Fibroblast of lung (primary cell): ENCODE measurements around the gene HDAC8. TPM values are rescaled to one million over a fixed set of nuclear protein-coding genes. Genes with fewer than 3 reads are reported as not detected.

Source experiments
- DNase-seq, 2 donors: peaks; one replicate each; pipeline versions ENCODE4 v3.0.0 to v3.0.0-alpha.2; 2010; ENCODE audit warnings: low read depth in 2 of 2
- H2AFZ ChIP-seq: 2 replicates; pipeline ENCODE4 v1.5.1; 2012; ENCODE audit warnings: low read length, control low read depth, inconsistent platforms
- H3K27ac ChIP-seq: 2 replicates; pipeline ENCODE4 v1.5.1; 2011; ENCODE audit warnings: low read length, control low read depth; ENCODE audit not compliant: insufficient read depth
- H3K27me3 ChIP-seq: 2 replicates; pipeline ENCODE4 v1.5.1; 2011; ENCODE audit warnings: mild to moderate bottlenecking, low read length; ENCODE audit not compliant: control insufficient read depth, insufficient read depth
- H3K36me3 ChIP-seq: 2 replicates; pipeline ENCODE4 v1.5.1; 2011; ENCODE audit warnings: low read length; ENCODE audit not compliant: control insufficient read depth, insufficient read depth
- H3K4me1 ChIP-seq: 2 replicates; pipeline ENCODE4 v1.5.1; 2011; ENCODE audit warnings: low read length; ENCODE audit not compliant: control insufficient read depth, insufficient read depth; ENCODE audit errors: extremely low read depth
- H3K4me2 ChIP-seq: 2 replicates; pipeline ENCODE4 v1.5.1; 2011; ENCODE audit warnings: low read length, control low read depth; ENCODE audit not compliant: insufficient read depth; ENCODE audit errors: extremely low read depth
- H3K4me3 ChIP-seq, 4 experiments: fragments of 200-600 bp in 1 of 4; sonication (generic) in 1 of 4; replicated peaks in 1 of 4; 2 replicates each; pipeline ENCODE4 v1.5.1; 2011 to 2016; ENCODE audit warnings: low read length in 4 of 4, low read depth in 3 of 4, mild to moderate bottlenecking in 3 of 4, control low read depth in 2 of 4, inconsistent platforms in 1 of 4, mixed read lengths in 1 of 4; ENCODE audit not compliant: insufficient read depth in 1 of 4; ENCODE audit errors: control extremely low read depth in 1 of 4
- H3K79me2 ChIP-seq: 2 replicates; pipeline ENCODE4 v1.5.1; 2012; ENCODE audit warnings: mild to moderate bottlenecking, low read length, inconsistent platforms; ENCODE audit not compliant: control insufficient read depth, insufficient read depth
- H3K9ac ChIP-seq: 2 replicates; pipeline ENCODE4 v1.5.1; 2011; ENCODE audit warnings: mild to moderate bottlenecking, low read length, control low read depth; ENCODE audit not compliant: insufficient read depth
- H3K9me3 ChIP-seq: 2 replicates; pipeline ENCODE4 v1.5.1; 2012; ENCODE audit warnings: low read depth, low read length; ENCODE audit not compliant: control insufficient read depth, insufficient read depth
- H4K20me1 ChIP-seq: 2 replicates; pipeline ENCODE4 v1.5.1; 2011; ENCODE audit warnings: low read length; ENCODE audit not compliant: control insufficient read depth, insufficient read depth; ENCODE audit errors: extremely low read depth
- EZH2 ChIP-seq: IDR thresholded peaks from 2 replicates; pipeline ENCODE4 v1.5.1; 2012; ENCODE audit warnings: low read length, control low read depth, mild to moderate bottlenecking; ENCODE audit errors: missing control alignments
- polyA plus RNA-seq, 2 donors: library from polyadenylated mRNA; depleted of rRNA in 1 of 2; stranded (reverse) in 1 of 2; unstranded in 1 of 2; fragments of >200 nt; gene quantifications; 2 replicates each; pipeline ENCODE4 v1.2.1, GENCODE V29; 2011 to 2012; ENCODE audit warnings: missing spikeins in 1 of 2
- total RNA-seq: library from RNA; depleted of rRNA; stranded (reverse); fragments of >200 nt; gene quantifications from 2 replicates; pipeline ENCODE4 v1.2.1, GENCODE V29; 2014
- TF ChIP-seq, protein P1 (sequence below), 2 donors: IDR thresholded peaks in 1 of 2; conservative IDR thresholded peaks in 1 of 2; 1 replicate in 1 of 2; 2 replicates in 1 of 2; pipeline ENCODE4 v1.5.1; 2011 to 2012; ENCODE audit warnings: low read length in 2 of 2, control low read depth in 1 of 2, inconsistent platforms in 1 of 2, low read depth in 1 of 2, mild to moderate bottlenecking in 1 of 2

Gene HDAC8
- total and polyA plus RNA-seq, 2 donors (not counting 1 experiment from before 2014, with no cell fraction given) = 25.9 TPM

GRCh38 chrX:72299891-72300630, 272.6 kb downstream of the HDAC8 start:
- no peak overlapping the region for H3K9ac ChIP-seq
- H4K20me1 ChIP-seq = no peaks in the 10 kb centered on the region
- no peaks in the 10 kb centered on the region for H3K79me2 ChIP-seq
- H3K4me3 ChIP-seq = no peak overlapping the region
- H2AFZ ChIP-seq = no peak overlapping the region
- no peak overlapping the region for H3K4me2 ChIP-seq
- H3K36me3 ChIP-seq = no peaks in the 10 kb centered on the region
- H3K9me3 ChIP-seq = no peaks in the 10 kb centered on the region
- peaks cover 55% of the 10 kb centered on the region for H3K27me3 ChIP-seq
- no peak for TF ChIP-seq EZH2
- TF ChIP-seq, protein P1, sequence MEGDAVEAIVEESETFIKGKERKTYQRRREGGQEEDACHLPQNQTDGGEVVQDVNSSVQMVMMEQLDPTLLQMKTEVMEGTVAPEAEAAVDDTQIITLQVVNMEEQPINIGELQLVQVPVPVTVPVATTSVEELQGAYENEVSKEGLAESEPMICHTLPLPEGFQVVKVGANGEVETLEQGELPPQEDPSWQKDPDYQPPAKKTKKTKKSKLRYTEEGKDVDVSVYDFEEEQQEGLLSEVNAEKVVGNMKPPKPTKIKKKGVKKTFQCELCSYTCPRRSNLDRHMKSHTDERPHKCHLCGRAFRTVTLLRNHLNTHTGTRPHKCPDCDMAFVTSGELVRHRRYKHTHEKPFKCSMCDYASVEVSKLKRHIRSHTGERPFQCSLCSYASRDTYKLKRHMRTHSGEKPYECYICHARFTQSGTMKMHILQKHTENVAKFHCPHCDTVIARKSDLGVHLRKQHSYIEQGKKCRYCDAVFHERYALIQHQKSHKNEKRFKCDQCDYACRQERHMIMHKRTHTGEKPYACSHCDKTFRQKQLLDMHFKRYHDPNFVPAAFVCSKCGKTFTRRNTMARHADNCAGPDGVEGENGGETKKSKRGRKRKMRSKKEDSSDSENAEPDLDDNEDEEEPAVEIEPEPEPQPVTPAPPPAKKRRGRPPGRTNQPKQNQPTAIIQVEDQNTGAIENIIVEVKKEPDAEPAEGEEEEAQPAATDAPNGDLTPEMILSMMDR (conservative IDR thresholded peaks at IDR 0.05 in 1 of 2, IDR thresholded peaks at IDR 0.05 in 1 of 2; ENCODE audit: low read depth in 1 of 2, low read length in 2 of 2) = no peak
- H3K4me1 ChIP-seq = no peaks in the 10 kb centered on the region
- no peak for DNase-seq
- H3K27ac ChIP-seq = no peak overlapping the region

DNA sequence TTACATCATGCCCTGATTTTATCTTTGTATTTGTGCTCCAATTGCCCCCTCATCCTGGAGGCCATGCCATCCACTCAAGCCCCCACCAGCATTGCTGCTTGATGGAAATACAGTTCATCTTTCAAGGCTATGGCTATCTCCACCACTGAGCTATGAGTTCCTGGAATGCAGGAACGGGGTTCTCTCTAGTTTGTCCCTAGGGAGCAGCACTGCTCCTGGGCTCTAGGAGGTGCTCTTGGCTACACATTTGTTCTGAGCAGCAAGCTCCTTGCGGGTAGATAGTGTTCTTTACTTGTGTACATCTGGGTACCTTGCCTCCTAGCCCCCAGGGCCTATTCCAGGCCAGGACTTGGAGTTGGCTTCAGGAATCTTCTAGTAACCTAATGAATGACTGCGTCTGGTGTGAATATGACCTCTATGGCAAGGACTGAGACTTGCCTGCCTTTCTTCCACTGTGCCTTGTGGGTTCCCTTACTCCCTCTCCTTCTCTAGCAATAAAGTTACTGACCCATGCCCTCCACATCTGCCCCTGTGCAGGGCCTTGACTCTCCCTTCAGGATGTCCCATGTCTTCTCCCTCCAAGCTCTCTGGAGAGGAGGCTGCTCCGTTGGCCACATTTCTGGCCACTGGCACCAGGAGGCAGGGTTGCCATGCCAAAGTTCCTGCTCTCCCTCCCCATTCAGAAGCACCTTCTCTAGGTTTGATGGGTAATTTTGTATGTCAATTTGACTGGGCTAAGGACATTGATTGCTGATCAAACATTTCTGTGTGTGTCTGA, 274.5 kb downstream of the HDAC8 start:
- no peak overlapping the region for H3K4me2 ChIP-seq
- H3K9me3 ChIP-seq = no peaks in the 10 kb centered on the region
- peak in 1 of 2 donors; percentile 19 for DNase-seq
- TF ChIP-seq, protein P1 (conservative IDR thresholded peaks at IDR 0.05 in 1 of 2, IDR thresholded peaks at IDR 0.05 in 1 of 2; ENCODE audit: low read depth in 1 of 2, low read length in 2 of 2) = peak; percentile 5 to 28
- no peak for TF ChIP-seq EZH2
- no peaks in the 10 kb centered on the region for H4K20me1 ChIP-seq
- no peaks in the 10 kb centered on the region for H3K36me3 ChIP-seq
- H3K79me2 ChIP-seq = no peaks in the 10 kb centered on the region
- peaks cover 38% of the 10 kb centered on the region for H3K27me3 ChIP-seq
- no peak overlapping the region for H3K9ac ChIP-seq
- no peak overlapping the region for H2AFZ ChIP-seq
- no peak overlapping the region for H3K27ac ChIP-seq
- no peak overlapping the region for H3K4me3 ChIP-seq
- H3K4me1 ChIP-seq = no peaks in the 10 kb centered on the region

- DNase-seq = no peak
- Histone ChIP-seq H3K9me3 (no peaks in the 10 kb centered on the region), H4K20me1 (no peaks in the 10 kb centered on the region), H3K79me2 (no peaks in the 10 kb centered on the region), H3K9ac (no peak overlapping the region), H3K27me3 (peaks cover 26% of the 10 kb centered on the region), H3K27ac (no peak overlapping the region), H3K4me2 (no peak overlapping the region), H3K36me3 (no peaks in the 10 kb centered on the region), H2AFZ (no peak overlapping the region), H3K4me3 (no peak overlapping the region), H3K4me1 (no peaks in the 10 kb centered on the region)
- TF ChIP-seq, protein P1 (conservative IDR thresholded peaks at IDR 0.05 in 1 of 2, IDR thresholded peaks at IDR 0.05 in 1 of 2; ENCODE audit: low read depth in 1 of 2, low read length in 2 of 2) = no peak
- TF ChIP-seq EZH2 = no peak
These were observed 275.7 kb downstream of the HDAC8 start for GRCh38 chrX:72296991-72297390.
